GM21526 (cell line): Measurements from ENCODE around the gene TFAP2E.

Source experiments
- ATAC-seq: cut with Tn5 transposase; IDR thresholded peaks from one replicate; pipeline ENCODE4 v1.9.1; 2021; ENCODE audit warnings: moderate library complexity; ENCODE audit not compliant: unreplicated experiment, low FRiP score

Gene TFAP2E

GRCh38 chr1:35556484-35557117, 16.5 kb upstream of the TFAP2E start:
- no peak for ATAC-seq

- ATAC-seq: peak; percentile 63
Measured at GRCh38 chr1:35557118-35557610, 15.9 kb upstream of the TFAP2E start, which contains the start of gene KIAA0319L. TSS of gene KIAA0319L (minus strand) at chr1:35557403. CDS start at chr1:35554491, 2,912 bp downstream.

- peak; percentile 69 for ATAC-seq
Measured at GRCh38 chr1:35557611-35558373, 15.3 kb upstream of the TFAP2E start, which contains the start of gene NCDN. TSS of gene NCDN (plus strand) at chr1:35557799. CDS start at chr1:35558191, 392 bp downstream.

GRCh38 chr1:35558374-35559316, 14.5 kb upstream of the TFAP2E start:
- no peak for ATAC-seq

GRCh38 chr1:35559317-35559944, 13.7 kb upstream of the TFAP2E start:
- ATAC-seq: no peak

DNA sequence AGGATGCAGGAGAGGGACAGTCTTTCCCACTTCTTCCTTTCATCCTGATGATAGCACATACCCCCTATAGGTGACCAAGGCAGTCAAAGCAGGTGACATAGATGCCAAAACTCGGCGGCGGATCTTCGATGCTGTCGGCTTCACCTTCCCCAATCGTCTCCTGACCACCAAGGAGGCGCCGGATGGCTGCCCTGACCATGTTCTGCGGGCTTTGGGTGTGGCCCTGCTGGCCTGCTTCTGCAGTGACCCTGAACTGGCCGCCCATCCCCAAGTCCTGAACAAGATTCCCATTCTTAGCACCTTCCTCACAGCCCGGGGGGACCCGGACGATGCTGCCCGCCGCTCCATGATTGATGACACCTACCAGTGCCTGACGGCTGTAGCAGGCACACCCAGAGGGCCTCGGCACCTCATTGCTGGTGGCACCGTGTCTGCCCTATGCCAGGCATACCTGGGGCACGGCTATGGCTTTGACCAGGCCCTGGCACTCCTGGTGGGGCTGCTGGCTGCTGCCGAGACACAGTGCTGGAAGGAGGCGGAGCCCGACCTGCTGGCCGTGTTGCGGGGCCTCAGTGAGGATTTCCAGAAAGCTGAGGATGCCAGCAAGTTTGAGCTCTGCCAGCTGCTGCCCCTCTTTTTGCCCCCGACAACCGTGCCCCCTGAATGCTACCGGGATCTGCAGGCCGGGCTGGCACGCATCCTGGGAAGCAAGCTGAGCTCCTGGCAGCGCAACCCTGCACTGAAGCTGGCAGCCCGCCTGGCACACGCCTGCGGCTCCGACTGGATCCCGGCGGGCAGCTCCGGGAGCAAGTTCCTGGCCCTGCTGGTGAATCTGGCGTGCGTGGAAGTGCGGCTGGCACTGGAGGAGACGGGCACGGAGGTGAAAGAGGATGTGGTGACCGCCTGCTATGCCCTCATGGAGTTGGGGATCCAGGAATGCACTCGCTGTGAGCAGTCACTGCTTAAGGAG, 12.6 kb upstream of the TFAP2E start:
- no peak for ATAC-seq

DNA sequence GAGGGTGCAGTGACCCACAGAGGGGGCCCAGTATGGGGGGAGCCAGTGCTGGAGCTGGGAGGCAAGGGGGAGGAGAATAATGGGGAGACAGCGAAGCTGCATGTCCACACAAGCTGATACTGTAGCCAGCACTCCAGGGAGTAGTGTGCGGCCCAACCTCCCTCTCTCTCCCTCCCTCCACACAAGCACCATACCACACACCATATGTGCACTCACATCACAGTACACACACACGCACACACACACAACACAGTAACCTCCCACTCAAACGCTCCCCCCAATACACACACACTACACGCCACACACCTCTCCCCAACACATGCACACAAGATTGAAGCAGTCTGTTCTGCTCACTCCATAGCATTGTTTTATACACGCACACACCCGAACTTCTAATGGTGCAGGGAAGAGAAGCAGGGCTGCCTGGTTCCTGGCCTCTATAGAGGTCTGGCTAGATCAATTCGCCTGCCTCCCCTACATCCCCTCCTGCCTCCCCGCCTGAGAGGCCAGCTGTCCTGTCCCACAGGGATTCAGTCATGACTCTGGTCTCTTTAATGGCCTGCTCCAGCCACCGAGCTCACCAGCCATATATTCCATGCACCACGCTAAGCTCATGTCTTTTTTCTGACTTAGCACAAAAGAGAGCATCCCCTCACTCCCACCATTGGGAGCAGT, 11.7 kb upstream of the TFAP2E start:
- no peak for ATAC-seq

DNA sequence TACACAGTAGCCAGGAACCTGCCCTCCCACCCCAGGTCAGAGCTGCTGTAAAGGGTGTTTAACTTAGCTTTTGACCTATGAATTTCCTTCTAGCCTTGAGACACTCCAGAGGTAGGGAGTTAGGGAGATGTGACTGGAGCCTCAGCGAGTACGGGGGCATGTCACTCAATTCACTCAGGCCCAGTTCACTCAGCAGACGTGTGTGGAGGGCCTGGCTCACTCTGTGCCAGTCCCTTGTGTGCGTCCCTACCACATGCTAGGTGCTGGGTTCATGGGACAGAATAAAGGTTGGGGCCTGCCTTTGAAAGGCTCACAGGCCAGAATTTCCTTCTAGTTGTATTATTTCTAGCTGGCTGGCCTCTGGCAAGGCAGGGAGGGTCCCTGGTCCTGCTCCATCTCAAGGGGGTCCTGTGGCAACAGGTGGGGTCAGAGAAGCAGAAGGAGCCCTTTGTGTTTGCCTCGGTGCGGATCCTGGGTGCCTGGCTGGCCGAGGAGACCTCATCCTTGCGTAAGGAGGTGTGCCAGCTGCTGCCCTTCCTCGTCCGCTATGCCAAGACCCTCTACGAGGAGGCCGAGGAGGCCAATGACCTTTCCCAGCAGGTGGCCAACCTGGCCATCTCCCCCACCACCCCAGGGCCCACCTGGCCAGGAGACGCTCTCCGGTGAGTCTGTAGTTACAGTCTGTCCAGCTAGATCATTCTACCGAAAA, 11.0 kb upstream of the TFAP2E start:
- no peak for ATAC-seq

- no peak for ATAC-seq
Measured at GRCh38 chr1:35563166-35563565, 9.9 kb upstream of the TFAP2E start.

- no peak for ATAC-seq
Measured at GRCh38 chr1:35564037-35564883, 8.9 kb upstream of the TFAP2E start.

- no peak for ATAC-seq
Measured at GRCh38 chr1:35564884-35565741, 8.0 kb upstream of the TFAP2E start.

- ATAC-seq: no peak
Measured at GRCh38 chr1:35565742-35566133, 7.4 kb upstream of the TFAP2E start.

- no peak for ATAC-seq
Measured at GRCh38 chr1:35567947-35568558, 5.1 kb upstream of the TFAP2E start.

DNA sequence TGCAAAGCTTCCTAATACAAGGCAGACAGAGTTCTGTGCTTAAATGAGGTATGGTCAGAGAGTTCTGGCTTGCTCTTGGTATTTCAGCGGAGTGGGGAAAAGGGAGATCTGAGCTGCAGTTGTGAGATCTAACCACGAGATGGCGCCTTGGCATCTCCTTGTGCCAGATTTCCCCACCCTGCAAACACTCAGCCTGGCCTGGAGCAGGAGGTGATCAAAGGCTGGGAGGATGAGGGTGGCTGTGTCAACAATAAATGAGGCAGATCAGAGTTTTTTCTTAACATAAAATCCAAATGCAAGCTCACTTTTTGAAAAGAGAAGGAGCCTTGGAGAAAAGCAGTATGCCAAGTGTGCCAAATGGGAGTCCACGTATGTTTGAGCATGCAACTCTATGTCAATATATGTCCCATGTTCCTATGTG, 4.1 kb upstream of the TFAP2E start:
- ATAC-seq: no peak

GRCh38 chr1:35569936-35570335, 3.2 kb upstream of the TFAP2E start:
- no peak for ATAC-seq
